Left colon (tissue), 2 donors: ENCODE measurements around the gene FOXE1. TPM values are rescaled to one million over a fixed set of nuclear protein-coding genes. Genes with fewer than 3 reads are reported as not detected.

Source experiments
- ATAC-seq: fragments of 200-7000 bp; cut with Tn5 transposase; one replicate; pipeline ENCODE4 v1.9.1; 2020; ENCODE audit warnings: mild to moderate bottlenecking, moderate library complexity
- DNase-seq, 2 donors: peaks; one replicate each; pipeline ENCODE4 v3.0.0-alpha.2; 2020
- intact Hi-C, 2 donors: fragments of 100-400 bp; cut with DNase I in 1 of 2; cut with micrococcal nuclease in 1 of 2; formaldehyde crosslinking; loops; one replicate each; pipeline versions ENCODE4 v1.11.2 to v1.14.0; 2022; cut with DNase I, micrococcal nuclease
- total RNA-seq, 2 donors: library from RNA; stranded (reverse); fragmentation: NEBNext Ultra II Directional; extraction: Animal tissue kit (Norgen Biotek cat#: 25700); gene quantifications; one replicate each; pipeline ENCODE4 v1.2.1, GENCODE V29; 2021
- donor health status: DM: no; HTN: no; CAD: no.
- donor health status: DM: yes; HTN: yes; CAD: no.

Gene FOXE1
- total RNA-seq, 2 donors from 2014 or later = 0.08 TPM; not detected in 1

DNA sequence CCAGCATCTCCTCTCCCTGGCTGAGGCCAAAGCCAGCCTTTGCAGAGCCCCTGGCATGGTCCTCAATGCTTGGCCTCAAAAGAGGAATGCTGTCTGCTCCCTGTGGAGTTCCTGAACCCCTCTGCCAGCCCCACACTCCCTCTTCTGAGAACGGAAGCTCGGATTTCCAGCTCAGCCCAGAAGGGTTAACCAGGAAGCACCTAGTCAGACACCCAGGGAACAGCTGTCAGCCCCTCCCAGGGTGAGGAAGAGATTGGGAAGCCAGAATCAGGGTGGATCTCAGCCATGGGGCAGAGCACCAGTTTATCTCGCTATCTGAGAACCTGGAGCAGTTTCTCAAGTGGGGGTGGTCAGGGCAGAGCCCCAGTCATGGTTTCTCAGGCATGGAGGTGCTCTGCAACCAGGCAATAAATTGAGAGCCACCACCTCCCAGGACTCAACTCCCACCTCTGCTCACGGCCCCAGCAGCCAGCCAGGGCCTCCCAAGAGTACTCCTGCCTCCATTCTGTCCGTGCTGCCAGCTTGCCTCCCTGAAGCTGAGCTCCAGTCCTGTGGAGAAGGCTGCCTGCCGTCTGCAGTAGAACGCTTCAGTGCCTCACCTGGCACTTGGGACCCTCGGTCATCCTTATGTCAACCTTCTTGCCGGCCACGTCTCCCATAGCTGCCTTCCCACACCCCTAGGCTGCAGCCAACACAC lies 7.6 kb downstream of the FOXE1 start:
- no peak for ATAC-seq
- intact Hi-C loops = no loop called here
- no peak for DNase-seq

DNA sequence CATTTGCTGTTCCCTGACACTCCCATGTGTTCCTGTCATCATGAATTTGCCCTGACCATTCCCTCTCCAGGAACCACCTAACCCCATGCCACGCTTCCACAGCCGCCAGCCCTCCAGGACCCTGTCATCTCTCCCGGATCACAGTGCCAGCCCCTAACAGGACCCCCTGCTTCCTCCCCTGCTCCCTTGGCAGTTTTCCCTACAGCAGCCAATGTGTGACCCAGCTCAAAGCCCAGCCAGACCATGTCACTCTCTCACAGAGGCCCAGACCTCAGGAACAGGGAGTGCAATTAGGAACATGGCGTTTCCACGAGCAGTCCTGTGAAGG lies 8.1 kb downstream of the FOXE1 start:
- DNase-seq (no peak), ATAC-seq (no peak)
- intact Hi-C loops = no loop called here

DNA sequence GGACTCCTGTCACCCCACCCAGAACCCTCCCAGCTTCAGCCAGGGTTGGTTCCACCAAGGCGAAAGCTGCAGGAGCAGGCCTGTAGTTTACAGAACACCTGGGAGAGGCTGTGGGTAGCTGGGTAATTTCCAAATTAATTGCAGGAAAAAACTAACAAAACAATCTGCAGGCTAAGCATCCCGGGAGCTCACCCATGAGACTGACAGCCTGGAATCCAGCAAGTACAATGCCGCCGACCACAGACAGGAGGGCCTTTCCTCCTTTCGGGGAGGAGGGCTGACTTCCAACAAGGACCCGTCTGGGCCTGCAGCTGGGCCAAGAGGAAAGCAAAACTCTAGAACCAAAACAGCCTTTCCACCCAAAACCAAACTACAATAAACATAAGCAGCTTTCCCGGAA lies 10.3 kb downstream of the FOXE1 start:
- DNase-seq = no peak
- intact Hi-C loops = no loop called here

DNA sequence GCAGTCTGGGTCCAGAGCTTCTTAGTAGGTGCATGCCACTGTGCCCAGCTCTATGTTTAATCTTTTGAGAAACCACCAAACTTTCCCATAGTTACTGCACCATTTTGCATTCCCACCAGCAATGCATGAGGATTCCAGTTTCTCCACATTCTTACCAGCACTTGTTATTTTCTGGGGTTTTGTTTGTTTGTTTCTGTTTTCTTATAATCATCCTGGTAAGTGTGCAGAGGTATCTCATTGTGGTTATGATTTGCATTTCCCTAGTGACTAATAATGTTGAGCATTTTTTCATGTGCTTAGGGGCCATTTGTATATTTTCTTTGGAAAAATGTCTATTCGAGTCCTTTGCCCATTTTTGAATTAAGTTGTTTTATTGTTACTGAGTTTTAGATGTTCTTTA lies 11.4 kb downstream of the FOXE1 start:
- ATAC-seq (no peak), DNase-seq (no peak)

More for the DNA sequence above, 10.3 kb downstream of the FOXE1 start:
- ATAC-seq = no peak

DNA sequence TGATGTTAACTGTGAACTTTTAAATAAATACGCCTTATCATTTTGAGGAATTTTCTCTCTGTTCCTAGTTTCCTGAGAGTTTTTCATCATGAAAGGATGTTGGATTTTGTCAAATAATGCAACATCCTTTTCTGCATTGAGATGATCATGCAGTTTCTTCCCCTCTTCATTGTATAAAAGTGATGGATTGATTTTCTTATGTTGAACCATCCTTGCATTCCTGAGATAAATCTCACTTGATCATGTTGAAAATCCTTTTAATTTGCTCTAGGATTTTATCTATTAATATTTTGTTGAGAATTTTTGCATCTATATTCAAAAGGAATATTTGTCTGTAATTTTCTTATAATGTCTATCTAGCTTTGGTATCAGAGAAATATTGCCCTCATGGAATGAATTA lies 13.3 kb downstream of the FOXE1 start:
- no peak for ATAC-seq
- intact Hi-C loops = no loop called here
- no peak for DNase-seq

More for the DNA sequence above, 11.4 kb downstream of the FOXE1 start:
- intact Hi-C loops = no loop called here

DNA sequence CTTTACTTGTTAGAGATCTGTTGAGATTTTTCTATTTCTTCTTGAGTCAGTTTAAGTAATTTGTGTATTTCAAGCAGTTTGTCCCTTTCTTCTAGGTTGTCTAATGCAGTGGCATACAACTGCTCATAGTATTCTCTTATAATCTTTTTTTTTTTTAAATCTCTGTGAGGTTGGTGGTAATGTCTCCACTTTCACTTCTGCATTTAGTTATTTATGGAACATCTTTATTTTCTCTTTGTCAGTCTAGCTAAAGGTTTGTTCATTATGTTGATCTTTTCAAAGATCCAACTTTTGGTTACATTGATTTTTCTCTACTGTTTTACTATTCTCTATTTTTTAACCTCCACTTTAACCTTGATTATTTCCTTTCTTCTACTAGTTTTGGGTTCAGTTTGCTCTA lies 13.8 kb downstream of the FOXE1 start:
- intact Hi-C loops = no loop called here
- DNase-seq (no peak), ATAC-seq (no peak)

DNA sequence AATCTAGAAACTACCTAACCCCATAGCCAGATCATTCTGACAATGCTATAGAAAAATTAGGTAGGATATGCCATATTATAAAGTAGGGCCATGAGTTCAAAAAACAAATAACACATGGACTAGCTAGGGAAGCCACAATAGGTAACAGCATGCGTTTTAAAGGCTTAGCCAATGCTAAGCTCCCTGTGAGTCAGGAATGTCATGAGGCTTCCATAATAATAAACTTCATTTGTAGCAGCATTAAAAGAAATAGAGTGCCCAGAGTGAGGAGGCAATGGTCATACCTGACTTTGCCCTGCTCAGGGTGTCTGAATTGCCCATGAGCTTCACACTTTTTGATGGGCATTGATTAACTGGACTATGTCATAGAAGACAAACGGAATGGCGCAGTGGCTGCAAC lies 15.8 kb downstream of the FOXE1 start:
- DNase-seq = no peak
- intact Hi-C loops = no loop called here
- no peak for ATAC-seq

DNA sequence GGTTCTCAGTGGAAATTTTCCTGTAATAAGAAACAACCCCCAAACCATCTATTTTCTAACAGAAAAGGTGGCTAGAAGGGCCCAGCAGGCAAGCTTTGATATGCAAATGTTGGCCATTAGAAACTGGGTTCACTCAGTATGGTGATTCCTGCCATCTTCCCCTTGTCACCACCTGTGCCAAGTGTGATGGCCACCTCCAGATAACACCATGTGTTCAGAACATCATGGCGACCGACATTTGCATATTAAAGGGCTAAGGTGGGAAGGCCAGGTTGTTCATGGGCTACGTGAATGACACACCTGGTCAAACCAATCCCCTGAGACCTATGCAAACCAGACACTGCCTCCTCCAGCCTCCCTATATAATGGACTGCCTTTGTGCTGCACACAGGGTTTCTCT lies 20.4 kb downstream of the FOXE1 start:
- intact Hi-C loops = no loop called here
- ATAC-seq (no peak), DNase-seq (no peak)

DNA sequence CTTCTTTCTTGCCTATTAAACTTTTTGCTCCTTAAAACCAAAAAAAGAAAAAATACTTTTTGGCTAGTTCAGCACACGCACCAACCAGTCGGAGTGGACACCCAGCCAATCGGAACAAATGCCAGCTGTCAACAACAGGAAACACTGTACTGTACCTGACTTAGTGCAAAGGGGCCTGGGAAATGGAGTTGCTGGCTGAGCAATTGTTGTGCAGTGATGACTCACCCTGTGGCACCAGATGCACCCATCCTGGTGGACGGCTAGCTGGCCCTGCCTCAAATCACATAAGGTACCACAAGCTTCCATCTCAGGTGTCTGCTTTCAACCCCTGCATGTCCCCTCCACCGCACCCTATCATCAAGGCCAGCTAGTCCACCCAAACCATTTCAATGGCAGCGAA lies 20.9 kb downstream of the FOXE1 start:
- DNase-seq (no peak), ATAC-seq (no peak)
- intact Hi-C loops = no loop called here

DNA sequence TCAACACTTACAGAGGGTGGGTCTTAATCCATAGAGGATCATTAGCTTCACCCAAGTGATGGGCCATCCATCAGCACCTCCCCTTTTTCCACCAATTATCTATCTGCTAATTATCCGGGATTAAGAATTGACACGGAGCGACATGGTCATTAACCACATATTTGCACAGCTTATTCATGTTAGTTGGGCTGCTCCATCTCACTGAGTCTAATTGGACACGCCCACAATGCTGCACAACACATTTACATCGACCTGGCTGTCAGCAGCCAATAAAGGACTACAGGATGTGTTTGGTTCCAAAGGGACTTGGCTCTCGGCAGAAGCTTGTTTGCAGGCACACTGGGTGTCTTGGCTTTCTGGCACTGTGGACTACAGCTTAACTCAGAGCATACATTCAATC lies 21.6 kb downstream of the FOXE1 start:
- intact Hi-C loops = no loop called here
- no peak for DNase-seq

DNA sequence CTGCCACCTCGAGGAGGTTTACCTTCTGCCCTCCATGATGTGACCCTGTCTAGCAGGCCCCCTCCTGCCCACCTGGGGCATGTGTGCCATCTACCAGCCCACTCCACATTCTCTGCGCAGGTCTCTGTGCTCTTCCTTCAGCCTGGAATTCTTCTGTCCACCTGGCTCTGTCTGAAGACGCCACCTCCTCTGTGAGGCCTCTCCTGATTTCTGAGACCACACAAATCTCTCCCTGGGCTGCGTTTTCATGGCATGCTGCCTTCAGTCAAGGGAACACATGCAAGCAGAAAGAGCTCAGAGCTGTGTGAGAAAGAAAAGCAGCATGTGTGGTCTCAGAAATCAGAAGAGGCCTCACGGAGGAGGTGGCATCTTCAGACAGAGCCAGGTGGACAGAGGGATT lies 22.1 kb downstream of the FOXE1 start:
- intact Hi-C loops = no loop called here
- ATAC-seq (no peak), DNase-seq (no peak)

More for the DNA sequence above, 21.6 kb downstream of the FOXE1 start:
- no peak for ATAC-seq

DNA sequence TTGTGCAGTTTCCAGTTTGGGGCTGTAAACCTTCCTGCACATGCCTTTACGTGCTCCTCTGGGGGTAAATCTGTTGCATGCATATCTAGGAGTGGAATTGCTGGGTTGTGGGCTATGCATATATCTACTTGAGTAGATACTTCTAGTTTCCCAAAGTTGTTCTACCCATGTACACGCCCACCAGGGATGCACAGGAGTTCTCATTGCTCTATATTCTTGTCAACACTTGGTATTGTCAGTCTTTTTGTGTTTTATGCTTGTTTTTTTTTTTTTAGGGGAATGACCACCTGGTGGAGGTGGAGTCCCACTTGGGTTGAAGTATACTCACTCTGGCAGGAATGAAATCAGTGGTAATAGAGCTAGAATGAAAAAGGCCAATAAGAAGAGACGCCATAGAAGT lies 23.0 kb downstream of the FOXE1 start:
- no peak for DNase-seq
- intact Hi-C loops = no loop called here
- ATAC-seq = no peak

DNA sequence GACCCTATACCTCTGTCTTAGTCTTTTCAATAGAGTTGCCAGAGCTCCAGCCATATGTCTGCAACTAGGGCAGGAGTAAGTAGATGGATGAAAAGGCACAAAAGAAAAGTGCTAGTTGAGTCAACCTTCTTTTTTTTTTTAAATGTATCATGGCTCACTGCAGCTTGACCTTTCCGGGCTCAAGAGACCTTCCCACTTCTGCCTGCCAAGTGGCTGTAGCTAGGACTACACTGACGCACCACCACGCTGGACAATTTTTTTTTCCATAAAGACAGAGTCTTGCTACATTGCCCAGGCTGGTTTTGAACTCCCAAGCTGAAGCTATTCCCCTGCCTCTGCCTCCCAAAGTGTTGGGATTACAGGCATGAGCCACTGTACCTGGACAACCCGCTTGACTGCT lies 27.3 kb downstream of the FOXE1 start:
- ATAC-seq = no peak
- no peak for DNase-seq
- intact Hi-C loops = no loop called here

DNA sequence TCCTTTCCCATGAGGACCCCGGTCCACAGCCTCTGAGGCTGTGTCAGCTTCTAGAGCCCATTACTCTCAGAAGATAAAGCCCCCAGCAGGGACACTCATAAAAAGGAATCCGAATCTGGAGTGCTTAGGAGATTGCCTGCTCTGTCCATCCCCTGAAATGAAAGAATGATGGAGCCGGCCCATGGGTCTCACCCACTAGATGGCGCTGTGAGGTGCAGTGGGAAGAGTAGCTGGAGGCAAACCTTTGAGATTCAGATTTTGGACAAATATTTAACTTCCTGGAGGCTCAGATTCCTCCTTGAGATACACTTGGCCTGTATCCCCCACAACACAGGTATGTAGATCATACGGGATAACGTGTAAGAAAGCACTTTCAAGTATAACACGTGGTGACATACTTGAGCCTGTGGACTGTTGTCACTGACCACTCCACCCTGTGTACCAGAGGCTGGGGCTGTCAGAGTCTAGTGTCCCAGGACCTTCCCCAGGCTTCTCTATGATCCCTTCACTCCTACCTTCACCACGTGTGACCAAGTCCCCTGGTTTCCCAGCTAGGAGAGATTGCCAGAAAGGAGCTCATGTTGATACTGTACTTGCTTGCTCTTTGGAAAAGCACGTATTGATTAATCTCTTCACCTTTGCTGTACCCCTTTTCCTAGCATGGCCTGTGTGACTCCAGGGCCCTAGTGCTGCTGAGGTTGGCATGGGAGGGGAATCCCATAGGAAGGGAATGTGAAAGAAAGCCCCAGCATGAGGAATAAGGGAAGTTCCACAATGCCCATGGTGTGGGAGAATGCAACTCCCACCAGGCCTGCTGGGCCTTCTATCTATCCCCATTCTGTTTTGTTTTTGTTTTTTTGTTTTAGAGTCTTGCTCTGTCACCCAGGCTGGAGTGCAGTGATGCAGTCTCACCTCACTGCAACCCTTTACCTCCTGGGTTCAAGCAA lies 37.2 kb downstream of the FOXE1 start:
- DNase-seq = peak in 1 of 2 donors; percentile 48

DNA sequence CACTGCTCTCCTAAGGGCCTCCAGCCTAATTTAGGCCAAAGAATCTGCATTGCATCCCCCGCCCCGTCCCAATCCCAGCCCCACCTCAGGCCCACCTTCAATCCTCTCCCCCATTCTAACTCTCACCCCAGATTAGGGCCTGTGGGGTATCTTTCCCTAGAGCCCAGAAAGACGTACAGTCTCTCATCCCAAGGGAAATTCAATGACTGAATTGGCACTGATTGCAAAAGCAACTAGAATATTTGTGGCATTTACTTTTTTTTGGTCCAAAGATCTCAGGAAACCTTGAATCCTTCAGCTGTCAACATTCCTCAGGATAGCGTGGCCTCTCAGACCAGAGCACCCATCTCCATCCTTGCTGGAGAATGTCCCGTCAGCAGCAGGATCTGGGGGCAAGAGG lies 38.7 kb downstream of the FOXE1 start:
- ATAC-seq = no peak
- no peak for DNase-seq
- intact Hi-C loops = loop anchor here in 1 of 2 donors (5.0 kb wide), 1 partner anchor 179 kb away; no protein-coding TSS in a partner anchor

More for the DNA sequence above, 37.2 kb downstream of the FOXE1 start:
- intact Hi-C loops = loop anchor here in 1 of 2 donors (5.0 kb wide), 1 partner anchor 178 kb away; no protein-coding TSS in a partner anchor
- ATAC-seq = no peak

DNA sequence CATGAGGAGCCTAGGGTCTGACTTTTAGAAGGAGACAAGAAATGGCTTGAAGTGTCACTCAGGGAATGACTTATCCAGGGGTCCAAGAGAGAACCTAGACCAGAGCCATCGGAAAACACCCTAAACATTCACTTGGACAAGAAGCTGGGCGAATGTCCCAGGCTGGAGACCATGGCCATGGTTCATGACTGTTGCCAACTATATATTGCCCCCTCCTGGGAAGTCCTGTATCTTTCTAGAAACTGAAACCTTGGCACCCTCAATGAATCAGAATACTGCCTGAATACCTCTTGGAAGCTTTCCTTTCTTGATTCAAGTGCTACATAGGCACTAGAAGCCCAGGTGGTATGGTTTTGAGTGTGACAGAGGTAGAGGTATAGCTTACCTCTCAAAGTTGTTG lies 39.4 kb downstream of the FOXE1 start:
- intact Hi-C loops = loop anchor here in 1 of 2 donors (5.0 kb wide), 1 partner anchor 180 kb away; no protein-coding TSS in a partner anchor
- DNase-seq = no peak
- no peak for ATAC-seq

DNA sequence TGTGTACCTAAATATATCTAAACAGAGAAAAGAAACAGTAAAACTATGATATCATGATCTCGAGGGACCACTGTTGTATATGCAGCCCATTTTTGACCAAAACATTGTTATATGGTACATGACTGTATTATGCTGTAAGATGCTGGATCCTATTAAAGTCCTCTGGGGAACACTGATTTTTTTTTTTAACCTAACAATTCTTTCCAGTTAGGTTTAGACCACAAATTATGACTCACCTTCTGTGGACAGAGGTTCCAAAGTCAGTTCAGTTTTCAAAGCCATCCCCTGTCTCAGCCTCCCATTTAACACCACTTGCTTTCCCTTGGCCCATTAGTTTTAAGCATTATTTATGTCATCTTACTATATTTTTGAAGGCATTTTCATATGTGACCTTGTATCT lies 42.2 kb downstream of the FOXE1 start:
- intact Hi-C loops = no loop called here
- DNase-seq (no peak), ATAC-seq (no peak)

DNA sequence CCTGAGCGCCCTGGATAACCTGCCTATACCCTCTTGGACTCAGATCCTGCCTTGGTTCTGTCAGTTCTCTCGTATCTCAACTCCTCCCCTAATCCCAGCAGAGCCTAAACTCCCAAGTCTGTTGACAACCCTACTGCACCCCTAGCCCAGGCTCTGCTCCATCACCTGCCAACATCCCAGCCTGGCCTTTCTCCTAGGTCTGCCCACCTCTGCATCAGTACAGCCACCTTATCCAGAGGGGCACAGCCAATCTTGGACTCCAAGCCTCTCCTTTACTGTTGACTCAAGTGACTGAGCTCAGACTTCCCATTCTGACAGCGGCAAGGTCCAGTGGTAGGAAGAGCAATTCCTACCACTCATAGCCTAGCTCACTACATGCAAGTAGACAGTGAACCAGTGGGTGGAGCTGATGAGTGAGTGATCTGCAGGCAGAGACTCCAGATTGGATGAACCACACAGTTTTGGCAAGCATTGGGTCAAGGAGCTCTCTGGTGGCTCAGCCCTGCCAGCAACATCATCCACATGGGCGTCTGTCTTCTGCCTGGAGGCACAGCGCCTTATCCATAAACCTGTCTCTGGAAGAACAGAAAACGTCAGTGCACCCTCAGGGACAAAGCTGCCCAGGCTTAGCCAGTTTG lies 42.8 kb downstream of the FOXE1 start:
- intact Hi-C loops = no loop called here
- ATAC-seq = peak; percentile 32
- no peak for DNase-seq

DNA sequence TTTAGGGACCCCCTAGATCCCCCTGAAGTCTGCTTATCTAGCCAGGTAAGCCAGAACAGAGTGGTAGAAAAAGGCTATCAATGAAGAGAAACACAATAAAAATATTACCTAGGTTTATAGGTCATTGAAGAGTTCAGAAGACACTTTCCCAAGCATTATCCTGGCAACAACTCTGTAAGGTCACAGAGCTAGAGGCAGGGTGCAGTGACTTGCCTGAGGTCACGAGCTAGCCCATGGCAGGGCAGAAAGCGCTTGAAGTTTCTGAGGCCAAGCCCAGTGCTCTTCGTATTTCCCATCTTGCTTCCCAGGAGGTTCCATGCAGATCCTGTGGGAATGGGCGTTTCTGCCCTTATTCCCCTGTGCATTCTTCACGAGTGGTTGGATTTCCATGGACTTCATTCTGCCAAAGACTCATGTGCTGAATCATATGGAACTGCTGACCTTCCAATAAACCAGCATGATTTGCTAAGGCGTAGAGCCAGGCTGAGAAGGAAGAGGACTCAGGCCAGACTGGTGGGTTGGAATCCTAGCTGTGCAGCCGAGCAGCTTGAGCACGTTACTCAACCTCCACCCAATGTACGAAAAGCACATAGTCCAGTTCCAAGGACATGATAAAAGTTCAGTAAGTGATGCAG lies 47.2 kb downstream of the FOXE1 start:
- intact Hi-C loops = loop anchor here in 1 of 2 donors (5.0 kb wide), 1 partner anchor 193 kb away; no protein-coding TSS in a partner anchor
- no peak for ATAC-seq
- DNase-seq = no peak
